Mucosa of stomach (tissue), 1 donor: ENCODE results near the gene COL27A1.

Source experiments
- H3K27me3 ChIP-seq: one replicate; pipeline ENCODE4 v1.7.0; 2013; ENCODE audit warnings: mild to moderate bottlenecking, low read length; ENCODE audit not compliant: control insufficient read depth, insufficient read depth
- H3K36me3 ChIP-seq: one replicate; pipeline ENCODE4 v1.7.0; 2013; ENCODE audit warnings: low read length; ENCODE audit not compliant: control insufficient read depth, insufficient read depth
- H3K4me1 ChIP-seq: one replicate; pipeline ENCODE4 v1.7.0; 2013; ENCODE audit warnings: mild to moderate bottlenecking, low read length; ENCODE audit not compliant: control insufficient read depth, insufficient read depth
- H3K4me3 ChIP-seq: one replicate; pipeline ENCODE4 v1.7.0; 2013; ENCODE audit warnings: low read length
- H3K9ac ChIP-seq: one replicate; pipeline ENCODE4 v1.7.0; 2013; ENCODE audit warnings: mild to moderate bottlenecking, low read length, moderate library complexity
- H3K9me3 ChIP-seq: one replicate; pipeline ENCODE4 v1.7.0; 2013; ENCODE audit warnings: mild to moderate bottlenecking, low read length, moderate library complexity; ENCODE audit not compliant: control insufficient read depth
- donor health status: Pancreatic carcinoma.

The COL27A1 gene

DNA sequence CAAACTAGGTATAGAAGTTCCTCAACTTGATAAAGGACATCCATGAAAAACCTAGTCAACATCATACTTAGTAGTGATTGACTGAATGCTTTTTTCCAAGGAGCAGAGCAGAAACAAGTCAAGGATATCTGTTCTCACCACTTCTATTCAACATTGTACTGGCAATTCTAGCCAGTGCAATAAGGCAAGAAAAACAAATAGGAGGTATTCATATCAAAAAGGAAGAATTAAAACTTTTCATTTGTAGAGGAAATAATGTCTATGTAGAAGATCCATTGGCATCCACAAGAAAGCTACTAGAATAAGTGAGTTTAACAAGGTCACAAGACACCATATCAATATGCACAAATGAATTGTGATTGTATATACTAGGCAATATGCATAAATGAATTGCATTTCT, 139.3 kb downstream of the COL27A1 start:
- H3K36me3 ChIP-seq = no peaks in the 10 kb centered on the region
- no peak overlapping the region for H3K9ac ChIP-seq

DNA sequence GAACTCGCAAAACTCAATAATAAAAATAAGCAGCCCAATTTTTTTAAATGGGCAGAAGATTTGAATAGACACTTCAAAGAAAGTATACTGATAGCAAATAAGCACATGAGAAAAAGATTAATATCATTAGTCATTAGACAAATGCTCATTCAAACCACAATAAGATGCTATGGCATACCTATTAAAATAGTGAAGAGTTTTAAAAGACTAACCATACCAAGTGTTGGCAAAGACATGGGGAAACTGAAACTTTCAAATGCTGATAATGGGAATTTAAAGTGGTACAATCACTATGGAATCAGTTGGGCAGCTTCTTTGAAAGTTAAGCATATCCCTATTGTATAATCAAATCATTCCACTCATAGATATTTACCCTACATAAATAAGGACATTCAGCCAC, 141.0 kb downstream of the COL27A1 start:
- Histone ChIP-seq H3K9ac (no peak overlapping the region), H3K4me3 (no peak overlapping the region), H3K27me3 (no peaks in the 10 kb centered on the region), H3K4me1 (no peaks in the 10 kb centered on the region), H3K36me3 (peaks cover 6% of the 10 kb centered on the region), H3K9me3 (no peaks in the 10 kb centered on the region)

More for the DNA sequence above, 139.3 kb downstream of the COL27A1 start:
- Histone ChIP-seq H3K27me3 (peaks cover 2% of the 10 kb centered on the region), H3K9me3 (no peaks in the 10 kb centered on the region), H3K4me1 (no peaks in the 10 kb centered on the region), H3K4me3 (no peak overlapping the region)

GRCh38 chr9:114299286-114300152, 144.2 kb downstream of the COL27A1 start:
- Histone ChIP-seq H3K36me3 (peaks cover 6% of the 10 kb centered on the region), H3K4me1 (no peaks in the 10 kb centered on the region), H3K9ac (no peak overlapping the region)

GRCh38 chr9:114300153-114300845, 145.0 kb downstream of the COL27A1 start:
- Histone ChIP-seq H3K4me1 (no peaks in the 10 kb centered on the region), H3K9ac (no peak overlapping the region), H3K36me3 (peaks cover 6% of the 10 kb centered on the region)

More at GRCh38 chr9:114299286-114300152, 144.2 kb downstream of the COL27A1 start:
- Histone ChIP-seq H3K4me3 (no peak overlapping the region), H3K9me3 (no peaks in the 10 kb centered on the region), H3K27me3 (no peaks in the 10 kb centered on the region)

GRCh38 chr9:114300846-114301797, 145.8 kb downstream of the COL27A1 start:
- no peak overlapping the region for H3K9ac ChIP-seq
- H3K4me1 ChIP-seq = no peaks in the 10 kb centered on the region
- H3K36me3 ChIP-seq = peaks cover 6% of the 10 kb centered on the region
- H3K27me3 ChIP-seq = no peaks in the 10 kb centered on the region
- H3K9me3 ChIP-seq = no peaks in the 10 kb centered on the region
- no peak overlapping the region for H3K4me3 ChIP-seq

More at GRCh38 chr9:114300153-114300845, 145.0 kb downstream of the COL27A1 start:
- no peaks in the 10 kb centered on the region for H3K27me3 ChIP-seq
- H3K9me3 ChIP-seq = no peaks in the 10 kb centered on the region
- H3K4me3 ChIP-seq = no peak overlapping the region

GRCh38 chr9:114301798-114302565, 146.6 kb downstream of the COL27A1 start:
- no peaks in the 10 kb centered on the region for H3K4me1 ChIP-seq
- peaks cover 6% of the 10 kb centered on the region for H3K36me3 ChIP-seq
- no peaks in the 10 kb centered on the region for H3K27me3 ChIP-seq
- H3K9ac ChIP-seq = no peak overlapping the region
- no peaks in the 10 kb centered on the region for H3K9me3 ChIP-seq
- H3K4me3 ChIP-seq = no peak overlapping the region

- Histone ChIP-seq H3K9ac (no peak overlapping the region), H3K9me3 (no peaks in the 10 kb centered on the region), H3K36me3 (peaks cover 6% of the 10 kb centered on the region), H3K4me3 (no peak overlapping the region), H3K27me3 (no peaks in the 10 kb centered on the region), H3K4me1 (no peaks in the 10 kb centered on the region)
Observed at GRCh38 chr9:114302727-114303126, 147.4 kb downstream of the COL27A1 start.

DNA sequence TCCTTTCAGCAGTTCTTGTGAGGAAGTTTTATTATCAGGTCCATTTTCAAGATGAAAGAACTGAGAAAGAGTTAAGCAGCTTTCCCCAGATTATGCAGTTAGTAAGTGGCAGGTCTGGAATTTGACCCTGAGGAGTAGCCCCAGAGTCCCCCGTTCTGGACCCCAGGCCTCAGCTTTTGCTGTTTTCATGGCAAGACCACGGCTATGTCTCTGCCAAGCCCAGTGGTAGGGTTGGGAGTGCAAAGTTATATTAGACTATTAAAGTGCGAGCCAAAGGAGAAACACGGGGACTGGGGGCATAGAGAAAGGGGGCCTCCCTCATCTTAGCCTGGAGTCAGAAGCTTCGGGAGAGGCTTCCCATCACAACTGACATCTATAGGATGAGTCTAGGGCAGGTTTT, 148.2 kb downstream of the COL27A1 start:
- Histone ChIP-seq H3K36me3 (peaks cover 6% of the 10 kb centered on the region), H3K4me3 (no peak overlapping the region), H3K27me3 (no peaks in the 10 kb centered on the region), H3K9ac (no peak overlapping the region), H3K9me3 (no peaks in the 10 kb centered on the region), H3K4me1 (no peaks in the 10 kb centered on the region)

GRCh38 chr9:114303977-114304376, 148.6 kb downstream of the COL27A1 start:
- Histone ChIP-seq H3K27me3 (no peaks in the 10 kb centered on the region), H3K9ac (no peak overlapping the region), H3K4me1 (no peaks in the 10 kb centered on the region), H3K4me3 (no peak overlapping the region), H3K36me3 (peaks cover 6% of the 10 kb centered on the region), H3K9me3 (no peaks in the 10 kb centered on the region)

DNA sequence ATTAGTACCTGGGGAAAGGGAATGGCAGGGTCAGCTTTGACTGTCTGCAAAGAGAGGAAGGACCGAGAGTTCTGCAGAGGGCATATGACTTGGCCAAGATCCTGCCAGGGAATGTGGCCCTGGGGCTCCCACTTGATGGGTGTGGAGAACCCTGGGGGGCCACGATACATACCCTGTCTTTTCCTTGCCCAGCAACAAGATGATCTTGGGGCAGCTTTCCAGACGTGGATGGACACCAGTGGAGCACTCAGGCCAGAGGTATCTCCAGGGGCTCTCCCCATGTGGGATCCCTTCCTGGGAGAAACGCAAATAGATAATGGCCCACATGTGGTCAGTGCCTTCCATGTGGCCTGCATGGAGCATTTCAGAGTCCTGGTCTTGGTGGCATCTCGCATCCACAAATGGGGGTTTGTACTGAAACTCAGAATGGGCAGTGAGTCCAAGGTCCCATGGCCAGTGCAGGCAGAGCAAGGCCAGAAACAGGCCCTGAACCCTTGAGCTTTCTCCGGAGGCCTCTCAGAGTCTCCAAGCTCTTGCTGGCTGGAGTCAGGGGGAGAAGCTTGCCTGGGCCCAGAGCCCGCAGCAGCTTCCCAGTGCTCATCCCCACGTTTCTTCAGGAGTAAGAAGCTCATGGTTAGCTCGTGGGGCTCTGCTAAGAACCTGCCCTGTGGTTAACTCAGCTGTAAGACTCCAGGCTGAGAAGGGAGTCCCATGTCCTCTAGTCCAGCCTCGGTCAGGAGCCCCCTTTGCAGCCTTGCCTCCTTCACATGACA, 149.3 kb downstream of the COL27A1 start:
- H3K9me3 ChIP-seq = no peaks in the 10 kb centered on the region
- H3K4me3 ChIP-seq = no peak overlapping the region
- no peaks in the 10 kb centered on the region for H3K27me3 ChIP-seq
- H3K36me3 ChIP-seq = peaks cover 6% of the 10 kb centered on the region
- no peaks in the 10 kb centered on the region for H3K4me1 ChIP-seq
- no peak overlapping the region for H3K9ac ChIP-seq
